Measurements from ENCODE around the gene A2ML1. TPM values are rescaled to one million over a fixed set of nuclear protein-coding genes. Genes with fewer than 3 reads are reported as not detected.
"Not testable (repeated sequence)": the region's sequence is repeated elsewhere in the genome, so short reads cannot be mapped to it uniquely, and the experiment has no call there.

Gene A2ML1
- total RNA-seq, 1 donor from 2014 or later: not detected

GRCh38 chr12:8912914-8913313 is 90.5 kb downstream of the A2ML1 start:
- Mint-ChIP-seq H3K4me3 (ENCODE audit: unreplicated experiment) (peak overlapping the region; percentile 90), H3K27me3 (ENCODE audit: low read depth) (no peaks in the 10 kb centered on the region), H3K9me3 (ENCODE audit: low read depth) (no peaks in the 10 kb centered on the region), H3K4me1 (ENCODE audit: low read depth) (peaks cover 16% of the 10 kb centered on the region), H3K27ac (ENCODE audit: unreplicated experiment) (peak overlapping the region; percentile 98), H3K36me3 (ENCODE audit: low read depth) (no peaks in the 10 kb centered on the region)
- TF ChIP-seq, protein P1, sequence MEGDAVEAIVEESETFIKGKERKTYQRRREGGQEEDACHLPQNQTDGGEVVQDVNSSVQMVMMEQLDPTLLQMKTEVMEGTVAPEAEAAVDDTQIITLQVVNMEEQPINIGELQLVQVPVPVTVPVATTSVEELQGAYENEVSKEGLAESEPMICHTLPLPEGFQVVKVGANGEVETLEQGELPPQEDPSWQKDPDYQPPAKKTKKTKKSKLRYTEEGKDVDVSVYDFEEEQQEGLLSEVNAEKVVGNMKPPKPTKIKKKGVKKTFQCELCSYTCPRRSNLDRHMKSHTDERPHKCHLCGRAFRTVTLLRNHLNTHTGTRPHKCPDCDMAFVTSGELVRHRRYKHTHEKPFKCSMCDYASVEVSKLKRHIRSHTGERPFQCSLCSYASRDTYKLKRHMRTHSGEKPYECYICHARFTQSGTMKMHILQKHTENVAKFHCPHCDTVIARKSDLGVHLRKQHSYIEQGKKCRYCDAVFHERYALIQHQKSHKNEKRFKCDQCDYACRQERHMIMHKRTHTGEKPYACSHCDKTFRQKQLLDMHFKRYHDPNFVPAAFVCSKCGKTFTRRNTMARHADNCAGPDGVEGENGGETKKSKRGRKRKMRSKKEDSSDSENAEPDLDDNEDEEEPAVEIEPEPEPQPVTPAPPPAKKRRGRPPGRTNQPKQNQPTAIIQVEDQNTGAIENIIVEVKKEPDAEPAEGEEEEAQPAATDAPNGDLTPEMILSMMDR (IDR thresholded peaks at IDR 0.05): peak; percentile 34
- DNase-seq (ENCODE audit: low spot score): no peak

DNA sequence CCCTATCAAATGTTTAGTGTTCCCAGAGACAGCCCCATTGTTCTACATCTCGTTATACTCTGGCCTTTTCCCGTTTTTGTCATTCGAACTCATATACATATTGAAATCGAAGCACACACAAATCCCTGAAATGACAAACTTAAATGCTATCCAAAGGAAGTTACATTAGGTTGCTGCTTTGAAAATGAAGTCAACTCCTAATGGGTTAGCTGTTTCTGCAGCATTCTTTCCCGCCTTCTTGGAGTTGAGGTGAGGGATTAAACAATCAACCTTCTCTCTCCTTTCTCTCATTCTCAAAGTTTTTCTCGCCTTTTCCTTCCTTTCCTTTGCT is 91.2 kb downstream of the A2ML1 start:
- no peak for DNase-seq (ENCODE audit: low spot score)
- Mint-ChIP-seq H3K9me3 (ENCODE audit: low read depth) (no peaks in the 10 kb centered on the region), H3K27ac (ENCODE audit: unreplicated experiment) (peak overlapping the region; percentile 98)

DNA sequence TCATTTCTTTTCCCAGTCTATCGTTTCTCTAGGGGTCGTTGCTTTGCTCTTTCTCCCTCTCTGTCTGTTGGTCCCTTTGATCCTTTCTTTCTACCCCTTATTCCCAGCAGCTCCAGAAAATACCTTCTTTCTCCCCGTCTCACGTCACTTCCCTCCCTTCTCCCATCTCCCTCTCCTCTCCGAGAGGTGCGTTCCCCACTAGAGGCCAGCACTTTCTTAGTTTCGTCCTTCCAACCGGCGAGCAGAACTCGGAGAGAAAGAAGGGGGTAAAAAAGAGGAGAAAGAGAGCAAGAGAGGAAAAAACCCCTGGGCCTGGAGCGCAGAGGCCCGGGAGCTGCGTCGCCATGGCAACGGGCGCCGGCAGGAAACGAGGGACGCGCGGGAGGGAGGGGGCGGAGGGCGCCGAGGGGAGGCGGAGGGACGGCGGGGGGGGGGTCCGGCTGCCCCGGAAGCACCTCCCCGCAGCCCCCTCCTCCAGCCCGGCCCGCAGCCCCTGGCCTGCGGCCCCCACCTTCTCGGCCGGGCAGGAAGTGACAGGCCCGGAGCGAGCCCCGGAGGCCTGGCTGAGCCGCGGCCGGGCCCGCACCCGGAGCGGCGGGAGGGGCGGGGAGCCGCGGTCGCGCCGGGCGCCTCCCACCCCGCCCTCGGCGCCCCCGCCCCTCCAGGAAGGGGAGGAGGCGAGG is 91.8 kb downstream of the A2ML1 start, which contains the start of gene PHC1:
TSS of gene PHC1 (plus strand) at position 477 of the 683 bp plus-strand sequence. CDS start 3,169 bp downstream, outside the sequence.
- not testable (repeated sequence) for DNase-seq (ENCODE audit: low spot score); H3K9me3 Mint-ChIP-seq (ENCODE audit: low read depth); H3K36me3 Mint-ChIP-seq (ENCODE audit: low read depth); H3K27me3 Mint-ChIP-seq (ENCODE audit: low read depth)
- TF ChIP-seq, protein P1 (IDR thresholded peaks at IDR 0.05): peak; percentile 76
- Mint-ChIP-seq H3K4me1 (ENCODE audit: low read depth) (peaks cover 16% of the 10 kb centered on the region), H3K27ac (ENCODE audit: unreplicated experiment) (peak within 1 kb of the TSS; percentile 98), H3K4me3 (ENCODE audit: unreplicated experiment) (peak within 1 kb of the TSS; percentile 90)

More for the DNA sequence above, 91.2 kb downstream of the A2ML1 start:
- peak overlapping the region; percentile 90 for H3K4me3 Mint-ChIP-seq (ENCODE audit: unreplicated experiment)
- TF ChIP-seq, protein P1 (IDR thresholded peaks at IDR 0.05): no peak
- peaks cover 16% of the 10 kb centered on the region for H3K4me1 Mint-ChIP-seq (ENCODE audit: low read depth)
- H3K27me3 Mint-ChIP-seq (ENCODE audit: low read depth): no peaks in the 10 kb centered on the region
- no peaks in the 10 kb centered on the region for H3K36me3 Mint-ChIP-seq (ENCODE audit: low read depth)

GRCh38 chr12:8914716-8915526 is 92.5 kb downstream of the A2ML1 start:
- H3K27me3 Mint-ChIP-seq (ENCODE audit: low read depth): no peaks in the 10 kb centered on the region
- no peak overlapping the region for H3K4me3 Mint-ChIP-seq (ENCODE audit: unreplicated experiment)
- TF ChIP-seq, protein P1 (IDR thresholded peaks at IDR 0.05): no peak
- peaks cover 2% of the 10 kb centered on the region for H3K36me3 Mint-ChIP-seq (ENCODE audit: low read depth)
- peaks cover 16% of the 10 kb centered on the region for H3K4me1 Mint-ChIP-seq (ENCODE audit: low read depth)
- H3K9me3 Mint-ChIP-seq (ENCODE audit: low read depth): no peaks in the 10 kb centered on the region
- H3K27ac Mint-ChIP-seq (ENCODE audit: unreplicated experiment): no peak overlapping the region
- DNase-seq (ENCODE audit: low spot score): no peak

GRCh38 chr12:8916154-8916553 is 93.7 kb downstream of the A2ML1 start:
- peaks cover 6% of the 10 kb centered on the region for H3K36me3 Mint-ChIP-seq (ENCODE audit: low read depth)

More at GRCh38 chr12:8916154-8916553, 93.7 kb downstream of the A2ML1 start:
- DNase-seq (ENCODE audit: low spot score): no peak
- TF ChIP-seq, protein P1 (IDR thresholded peaks at IDR 0.05): no peak
- Mint-ChIP-seq H3K4me3 (ENCODE audit: unreplicated experiment) (no peak overlapping the region), H3K27me3 (ENCODE audit: low read depth) (no peaks in the 10 kb centered on the region), H3K4me1 (ENCODE audit: low read depth) (peaks cover 16% of the 10 kb centered on the region), H3K9me3 (ENCODE audit: low read depth) (no peaks in the 10 kb centered on the region), H3K27ac (ENCODE audit: unreplicated experiment) (no peak overlapping the region)
